ENCODE results near the gene DMKN.

Gene DMKN

GRCh38 chr19:35487656-35488182 is 25.7 kb downstream of the DMKN start:
- Histone ChIP-seq H3K9me3 (ENCODE audit: control extremely low read depth in 1 of 5, control insufficient read depth in 4 of 5, insufficient read depth in 2 of 5, low read depth in 1 of 5, low read length in 4 of 5) (no peaks in the 10 kb centered on the region), H3K36me3 (ENCODE audit: control insufficient read depth in 4 of 4, insufficient read depth in 4 of 4, low read length in 3 of 4) (no peaks in the 10 kb centered on the region), H3K4me1 (ENCODE audit: control extremely low read depth in 1 of 4, control insufficient read depth in 4 of 4, insufficient read depth in 4 of 4, low read length in 3 of 4) (peaks cover 0 to 2% (median 0%) of the 10 kb centered on the region in 4 experiments), H3K4me3 (ENCODE audit: control insufficient read depth in 1 of 7, extremely low read depth in 1 of 7, insufficient read depth in 4 of 7, low read depth in 2 of 7, low read length in 6 of 7) (no peak overlapping the region), H3K27ac (ENCODE audit: insufficient read depth in 1 of 2, low read depth in 1 of 2, low read length in 2 of 2, poor library complexity in 1 of 2, severe bottlenecking in 2 of 2) (no peak overlapping the region), H3K27me3 (replicated peaks in 2 of 5; ENCODE audit: control insufficient read depth in 4 of 5, insufficient read depth in 5 of 5, low read length in 4 of 5) (peaks cover 0 to 11% (median 0%) of the 10 kb centered on the region in 5 experiments)
- ChIA-PET POLR2A (no interaction called here), CTCF (interaction anchor here (0.8 to 2.2 kb wide), 7 partner anchors 7 to 130 kb away, joined by 3 to 12 read pairs (median 3); partner anchors contain the start of gene FFAR3)
- 83% methylated on average over 5 of the region's 10 CpGs for WGBS (ENCODE audit: insufficient coverage)
- no peak for DNase-seq

GRCh38 chr19:35486268-35486708 is 27.2 kb downstream of the DMKN start:
- ChIA-PET CTCF (interaction anchor here (0.9 to 3.0 kb wide), 9 partner anchors 8 to 133 kb away, joined by 3 to 12 read pairs (median 5); no protein-coding TSS in a partner anchor), POLR2A (interaction anchor here (0.6 kb wide), 1 partner anchor 11 kb away, joined by 5 read pairs; no protein-coding TSS in a partner anchor)
- WGBS (ENCODE audit: insufficient coverage) = 100% methylated on average over 1 of the region's 3 CpGs

GRCh38 chr19:35484252-35485036 is 29.0 kb downstream of the DMKN start:
- H3K9me3 ChIP-seq (ENCODE audit: control extremely low read depth in 1 of 5, control insufficient read depth in 4 of 5, insufficient read depth in 2 of 5, low read depth in 1 of 5, low read length in 4 of 5) = no peaks in the 10 kb centered on the region
- H3K4me1 ChIP-seq (ENCODE audit: control extremely low read depth in 1 of 4, control insufficient read depth in 4 of 4, insufficient read depth in 4 of 4, low read length in 3 of 4) = peaks cover 0 to 2% (median 0%) of the 10 kb centered on the region in 4 experiments
- no peak overlapping the region for H3K4me3 ChIP-seq (ENCODE audit: control insufficient read depth in 1 of 7, extremely low read depth in 1 of 7, insufficient read depth in 4 of 7, low read depth in 2 of 7, low read length in 6 of 7)
- POLR2A ChIA-PET = no interaction called here
- H3K27me3 ChIP-seq (replicated peaks in 2 of 5; ENCODE audit: control insufficient read depth in 4 of 5, insufficient read depth in 5 of 5, low read length in 4 of 5) = peaks cover 0 to 9% (median 0%) of the 10 kb centered on the region in 5 experiments
- H3K36me3 ChIP-seq (ENCODE audit: control insufficient read depth in 4 of 4, insufficient read depth in 4 of 4, low read length in 3 of 4) = no peaks in the 10 kb centered on the region
- CTCF ChIA-PET = interaction anchor here (0.6 to 3.0 kb wide), 2 partner anchors 16 to 67 kb away, joined by 3 to 10 read pairs; no protein-coding TSS in a partner anchor
- 82% methylated on average over 6 of the region's 7 CpGs for WGBS (ENCODE audit: insufficient coverage)
- peak in 1 of 3 donors; percentile 13 for DNase-seq
- H3K27ac ChIP-seq (ENCODE audit: insufficient read depth in 1 of 2, low read depth in 1 of 2, low read length in 2 of 2, poor library complexity in 1 of 2, severe bottlenecking in 2 of 2) = no peak overlapping the region

More at GRCh38 chr19:35486268-35486708, 27.2 kb downstream of the DMKN start:
- Histone ChIP-seq H3K9me3 (ENCODE audit: control extremely low read depth in 1 of 5, control insufficient read depth in 4 of 5, insufficient read depth in 2 of 5, low read depth in 1 of 5, low read length in 4 of 5) (no peaks in the 10 kb centered on the region), H3K27ac (ENCODE audit: insufficient read depth in 1 of 2, low read depth in 1 of 2, low read length in 2 of 2, poor library complexity in 1 of 2, severe bottlenecking in 2 of 2) (no peak overlapping the region), H3K36me3 (ENCODE audit: control insufficient read depth in 4 of 4, insufficient read depth in 4 of 4, low read length in 3 of 4) (no peaks in the 10 kb centered on the region), H3K4me1 (ENCODE audit: control extremely low read depth in 1 of 4, control insufficient read depth in 4 of 4, insufficient read depth in 4 of 4, low read length in 3 of 4) (peaks cover 0 to 2% (median 0%) of the 10 kb centered on the region in 4 experiments), H3K27me3 (replicated peaks in 2 of 5; ENCODE audit: control insufficient read depth in 4 of 5, insufficient read depth in 5 of 5, low read length in 4 of 5) (peaks cover 0 to 11% (median 0%) of the 10 kb centered on the region in 5 experiments), H3K4me3 (ENCODE audit: control insufficient read depth in 1 of 7, extremely low read depth in 1 of 7, insufficient read depth in 4 of 7, low read depth in 2 of 7, low read length in 6 of 7) (no peak overlapping the region)
- no peak for DNase-seq

DNA sequence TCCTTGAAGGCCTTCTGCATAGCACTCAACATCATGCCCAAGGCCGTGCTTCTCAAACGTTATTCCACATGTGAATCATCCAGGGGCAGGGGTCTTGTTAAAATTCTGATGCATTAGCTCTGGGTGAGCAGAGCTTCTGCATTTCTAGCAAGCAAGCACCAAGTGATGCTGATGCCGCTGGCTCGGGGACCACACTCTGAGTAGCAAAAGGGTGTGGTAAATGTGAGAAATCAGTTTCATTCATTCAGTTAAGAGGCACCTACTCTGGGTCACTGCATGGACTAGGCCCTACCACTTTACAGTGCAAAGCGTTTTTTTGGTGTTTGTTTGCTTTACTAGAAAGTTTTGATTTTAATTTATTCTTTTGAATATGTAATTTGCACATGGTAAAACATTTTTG is 30.4 kb downstream of the DMKN start:
- DNase-seq = no peak
- Histone ChIP-seq H3K4me1 (ENCODE audit: control extremely low read depth in 1 of 4, control insufficient read depth in 4 of 4, insufficient read depth in 4 of 4, low read length in 3 of 4) (peaks cover 0 to 2% (median 0%) of the 10 kb centered on the region in 4 experiments), H3K27ac (ENCODE audit: insufficient read depth in 1 of 2, low read depth in 1 of 2, low read length in 2 of 2, poor library complexity in 1 of 2, severe bottlenecking in 2 of 2) (no peak overlapping the region), H3K9me3 (ENCODE audit: control extremely low read depth in 1 of 5, control insufficient read depth in 4 of 5, insufficient read depth in 2 of 5, low read depth in 1 of 5, low read length in 4 of 5) (no peaks in the 10 kb centered on the region), H3K36me3 (ENCODE audit: control insufficient read depth in 4 of 4, insufficient read depth in 4 of 4, low read length in 3 of 4) (no peaks in the 10 kb centered on the region), H3K4me3 (ENCODE audit: control insufficient read depth in 1 of 7, extremely low read depth in 1 of 7, insufficient read depth in 4 of 7, low read depth in 2 of 7, low read length in 6 of 7) (no peak overlapping the region), H3K27me3 (replicated peaks in 2 of 5; ENCODE audit: control insufficient read depth in 4 of 5, insufficient read depth in 5 of 5, low read length in 4 of 5) (peaks cover 0 to 8% (median 0%) of the 10 kb centered on the region in 5 experiments)
- WGBS (ENCODE audit: insufficient coverage) = 100% methylated on average over 2 of the region's 5 CpGs
- ChIA-PET POLR2A (no interaction called here), CTCF (no interaction called here)

DNA sequence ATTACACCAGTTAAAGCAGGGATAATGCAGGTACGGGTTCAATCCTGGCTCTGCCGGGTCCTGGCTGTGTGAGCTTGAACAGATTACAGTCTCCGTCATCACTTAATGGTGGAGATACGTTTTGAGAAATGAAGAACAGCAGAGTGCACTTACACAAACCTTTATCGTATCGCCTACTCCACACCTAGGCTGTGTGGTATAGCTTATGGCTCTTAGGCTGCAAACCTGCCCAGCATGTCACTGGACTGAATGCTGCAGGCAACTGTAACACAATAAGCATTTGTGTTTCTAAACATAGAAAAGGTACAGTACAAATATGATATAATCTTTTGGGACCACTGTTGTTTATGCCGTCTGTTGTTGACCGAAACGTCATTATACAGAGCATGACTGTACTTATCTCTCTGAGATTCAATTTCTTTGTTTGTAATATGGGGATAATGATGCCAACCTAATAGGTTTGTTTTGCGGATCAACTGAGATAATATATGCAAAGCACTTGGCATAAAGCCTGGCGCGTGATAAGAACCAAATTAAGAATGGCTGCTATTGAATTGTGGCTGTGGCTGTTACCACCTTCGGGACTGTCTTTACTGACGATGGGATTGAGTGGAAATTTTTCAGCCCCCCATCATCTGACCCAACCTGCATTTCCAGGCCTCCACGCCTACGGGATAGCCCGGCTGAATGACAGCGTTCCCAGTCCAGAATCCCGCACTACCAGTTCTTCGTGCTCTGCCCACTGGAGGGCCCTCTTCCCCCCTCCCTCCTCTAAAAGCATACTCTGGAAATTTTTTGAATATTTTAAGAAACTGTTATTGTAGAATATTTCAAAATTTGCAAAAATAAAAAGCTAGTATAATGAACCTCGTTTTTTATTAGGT is 34.4 kb downstream of the DMKN start:
- ChIA-PET POLR2A (no interaction called here), CTCF (interaction anchor here (0.6 to 2.9 kb wide), 8 partner anchors 8 to 199 kb away, joined by 3 to 17 read pairs (median 3); no protein-coding TSS in a partner anchor)
- DNase-seq = no peak
- H3K27ac ChIP-seq (ENCODE audit: insufficient read depth in 1 of 2, low read depth in 1 of 2, low read length in 2 of 2, poor library complexity in 1 of 2, severe bottlenecking in 2 of 2) = no peak overlapping the region
- 94% methylated on average over 14 of the region's 21 CpGs for WGBS (ENCODE audit: insufficient coverage)
- no peak overlapping the region for H3K4me3 ChIP-seq (ENCODE audit: control insufficient read depth in 1 of 7, extremely low read depth in 1 of 7, insufficient read depth in 4 of 7, low read depth in 2 of 7, low read length in 6 of 7)
- no peaks in the 10 kb centered on the region for H3K4me1 ChIP-seq (ENCODE audit: control extremely low read depth in 1 of 4, control insufficient read depth in 4 of 4, insufficient read depth in 4 of 4, low read length in 3 of 4)
- H3K36me3 ChIP-seq (ENCODE audit: control insufficient read depth in 4 of 4, insufficient read depth in 4 of 4, low read length in 3 of 4) = no peaks in the 10 kb centered on the region
- peaks cover 0 to 3% (median 0%) of the 10 kb centered on the region in 5 experiments for H3K27me3 ChIP-seq (replicated peaks in 2 of 5; ENCODE audit: control insufficient read depth in 4 of 5, insufficient read depth in 5 of 5, low read length in 4 of 5)
- H3K9me3 ChIP-seq (ENCODE audit: control extremely low read depth in 1 of 5, control insufficient read depth in 4 of 5, insufficient read depth in 2 of 5, low read depth in 1 of 5, low read length in 4 of 5) = no peaks in the 10 kb centered on the region

DNA sequence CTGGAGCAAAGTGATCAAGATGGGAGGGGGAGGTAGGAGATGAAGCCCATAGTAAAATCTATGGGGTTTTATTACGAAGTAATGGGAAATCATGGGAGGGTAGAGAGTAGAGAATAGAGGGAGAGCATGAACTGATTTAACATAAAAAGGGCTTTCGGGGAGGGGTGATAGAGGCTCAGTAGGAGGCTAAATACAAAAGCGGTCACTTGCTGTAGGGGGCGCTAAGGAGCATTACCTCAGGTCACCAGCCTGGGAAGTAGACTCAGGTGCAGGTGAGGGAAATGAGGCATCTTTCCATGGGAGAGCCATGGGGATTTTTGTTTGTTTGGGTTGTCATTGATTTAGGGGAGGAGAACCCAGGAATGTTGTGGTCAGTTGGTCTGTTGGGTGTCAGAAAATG is 37.3 kb downstream of the DMKN start:
- ChIA-PET POLR2A (no interaction called here), CTCF (interaction anchor here (1.6 kb wide), 1 partner anchor 8 kb away, joined by 4 read pairs; no protein-coding TSS in a partner anchor)
- Histone ChIP-seq H3K27ac (ENCODE audit: insufficient read depth in 1 of 2, low read depth in 1 of 2, low read length in 2 of 2, poor library complexity in 1 of 2, severe bottlenecking in 2 of 2) (no peak overlapping the region), H3K4me3 (ENCODE audit: control insufficient read depth in 1 of 7, extremely low read depth in 1 of 7, insufficient read depth in 4 of 7, low read depth in 2 of 7, low read length in 6 of 7) (no peak overlapping the region), H3K27me3 (replicated peaks in 2 of 5; ENCODE audit: control insufficient read depth in 4 of 5, insufficient read depth in 5 of 5, low read length in 4 of 5) (peaks cover 0 to 2% (median 0%) of the 10 kb centered on the region in 5 experiments), H3K9me3 (ENCODE audit: control extremely low read depth in 1 of 5, control insufficient read depth in 4 of 5, insufficient read depth in 2 of 5, low read depth in 1 of 5, low read length in 4 of 5) (no peaks in the 10 kb centered on the region), H3K36me3 (ENCODE audit: control insufficient read depth in 4 of 4, insufficient read depth in 4 of 4, low read length in 3 of 4) (no peaks in the 10 kb centered on the region), H3K4me1 (ENCODE audit: control extremely low read depth in 1 of 4, control insufficient read depth in 4 of 4, insufficient read depth in 4 of 4, low read length in 3 of 4) (no peaks in the 10 kb centered on the region)
- no peak for DNase-seq
- 75% methylated on average over 4 of the region's 4 CpGs for WGBS (ENCODE audit: insufficient coverage)
